IMR-90 (cell line): ENCODE results near the gene ALKAL2. TPM values are rescaled to one million over a fixed set of nuclear protein-coding genes. Genes with fewer than 3 reads are reported as not detected.

Experiments
- ATAC-seq: fragments of 200-7000 bp; cut with Tn5 transposase; 2 replicates; pipeline ENCODE4 v1.9.1; 2020; ENCODE audit warnings: low read depth, mild to moderate bottlenecking, moderate library complexity
- BruUV-seq: library from RNA; stranded (reverse); fragments of 400-500 nt; replicated peaks from 2 replicates; lab custom pipeline; 2021; lab: Mats Ljungman, UMichigan
- CTCF ChIA-PET: fragments of 300-600 bp; formaldehyde crosslinking; extraction: SDS; loops from one replicate; lab custom pipeline; 2021; ENCODE audit warnings: antibody characterized with exemption; lab: Yijun Ruan, JAX
- POLR2A ChIA-PET: fragments of 300-600 bp; sonication (Branson Sonifier 250); formaldehyde crosslinking; loops from one replicate; lab custom pipeline; 2022; ENCODE audit warnings: antibody characterized with exemption; ENCODE audit not compliant: unreplicated experiment; lab: Charles Lee
- DNase-seq: peaks from one replicate; pipeline ENCODE4 v3.0.0; 2013
- H2AFZ ChIP-seq: replicated peaks from 2 replicates; pipeline ENCODE3; 2013; ENCODE audit warnings: low read length, mild to moderate bottlenecking; ENCODE audit not compliant: poor library complexity
- H2AK5ac ChIP-seq: 2 replicates; pipeline ENCODE4 v1.6.1; 2013; ENCODE audit warnings: low read depth, low read length, inconsistent platforms
- H2AK9ac ChIP-seq: replicated peaks from 2 replicates; pipeline ENCODE3; 2013; ENCODE audit warnings: mild to moderate bottlenecking, low read depth, low read length, moderate library complexity; ENCODE audit not compliant: poor library complexity
- H2BK120ac ChIP-seq: 2 replicates; pipeline ENCODE4 v1.6.1; 2013; ENCODE audit warnings: low read depth, low read length, inconsistent platforms
- H2BK15ac ChIP-seq: 3 replicates; pipeline ENCODE4 v1.6.1; 2013; ENCODE audit warnings: low read depth, low read length, inconsistent platforms
- H2BK20ac ChIP-seq: 2 replicates; pipeline ENCODE4 v1.6.1; 2013; ENCODE audit warnings: low read depth, mild to moderate bottlenecking, inconsistent platforms, low read length, moderate library complexity
- H2BK5ac ChIP-seq: 2 replicates; pipeline ENCODE4 v1.6.1; 2013; ENCODE audit warnings: mild to moderate bottlenecking, low read depth, low read length, inconsistent platforms; ENCODE audit not compliant: poor library complexity, severe bottlenecking
- H3K14ac ChIP-seq: replicated peaks from 2 replicates; pipeline ENCODE4 v1.6.1; 2013; ENCODE audit warnings: low read depth, low read length, inconsistent platforms
- H3K18ac ChIP-seq: 2 replicates; pipeline ENCODE4 v1.6.1; 2013; ENCODE audit warnings: low read depth, low read length, control low read depth
- H3K23ac ChIP-seq: 2 replicates; pipeline ENCODE4 v1.6.1; 2013; ENCODE audit warnings: low read depth, low read length, inconsistent platforms
- H3K27ac ChIP-seq: 2 replicates; pipeline ENCODE4 v1.5.1; 2013; ENCODE audit warnings: mild to moderate bottlenecking, control low read depth, low read length; ENCODE audit not compliant: insufficient read depth
- H3K27me3 ChIP-seq: 2 replicates; pipeline ENCODE4 v1.6.1; 2013; ENCODE audit warnings: low read length; ENCODE audit not compliant: control insufficient read depth, insufficient read depth
- H3K36me3 ChIP-seq: 2 replicates; pipeline ENCODE4 v1.6.1; 2013; ENCODE audit warnings: low read length, mixed read lengths; ENCODE audit not compliant: control insufficient read depth, insufficient read depth
- H3K4ac ChIP-seq: 2 replicates; pipeline ENCODE4 v1.6.1; 2013; ENCODE audit warnings: low read depth, low read length, inconsistent platforms
- H3K4me1 ChIP-seq: 2 replicates; pipeline ENCODE4 v1.6.1; 2013; ENCODE audit warnings: low read length, mixed read lengths; ENCODE audit not compliant: control insufficient read depth, insufficient read depth
- H3K4me2 ChIP-seq: 2 replicates; pipeline ENCODE4 v1.6.1; 2013; ENCODE audit warnings: low read depth, mild to moderate bottlenecking, control low read depth, low read length, moderate library complexity
- H3K4me3 ChIP-seq: 2 replicates; pipeline ENCODE4 v1.5.1; 2013; ENCODE audit warnings: low read depth, mild to moderate bottlenecking, control low read depth, low read length, moderate library complexity; ENCODE audit not compliant: insufficient read depth
- H3K56ac ChIP-seq: 2 replicates; pipeline ENCODE4 v1.6.1; 2013; ENCODE audit warnings: low read length, inconsistent platforms; ENCODE audit not compliant: insufficient read depth; ENCODE audit errors: extremely low read depth
- H3K79me1 ChIP-seq, 2 experiments: 2 replicates each; pipeline ENCODE4 v1.6.1; 2013; ENCODE audit warnings: low read length in 2 of 2, inconsistent platforms in 1 of 2, low read depth in 1 of 2
- H3K9ac ChIP-seq: 2 replicates; pipeline ENCODE4 v1.6.1; 2013; ENCODE audit warnings: low read depth, low read length, control low read depth
- H3K9me1 ChIP-seq: 2 replicates; pipeline ENCODE4 v1.6.1; 2013; ENCODE audit warnings: low read length, inconsistent platforms; ENCODE audit not compliant: insufficient read depth
- H3K9me3 ChIP-seq: 2 replicates; pipeline ENCODE4 v1.6.1; 2013; ENCODE audit warnings: low read length; ENCODE audit not compliant: control insufficient read depth, insufficient read depth
- H4K20me1 ChIP-seq: 2 replicates; pipeline ENCODE4 v1.6.1; 2013; ENCODE audit warnings: low read length, inconsistent platforms; ENCODE audit not compliant: insufficient read depth
- H4K5ac ChIP-seq: 2 replicates; pipeline ENCODE4 v1.6.1; 2013; ENCODE audit warnings: mild to moderate bottlenecking, low read depth, low read length, control low read depth
- H4K8ac ChIP-seq, 2 experiments: 2 replicates each; pipeline ENCODE4 v1.6.1; 2013; ENCODE audit warnings: low read depth in 2 of 2, low read length in 2 of 2, control low read depth in 1 of 2, inconsistent platforms in 1 of 2
- H4K91ac ChIP-seq: 2 replicates; pipeline ENCODE4 v1.6.1; 2013; ENCODE audit warnings: low read depth, low read length, inconsistent platforms; ENCODE audit not compliant: insufficient read depth
- CEBPB ChIP-seq: IDR thresholded peaks from 2 replicates; pipeline ENCODE4 v1.6.1; 2012; ENCODE audit warnings: low read depth, low read length, improper control_type of control experiment
- CTCF ChIP-seq: conservative IDR thresholded peaks from 2 replicates; pipeline ENCODE4 v1.5.1; 2012; ENCODE audit warnings: mild to moderate bottlenecking, low read depth, low read length, improper control_type of control experiment
- ELK1 ChIP-seq: fragments of 150-350 bp; IDR thresholded peaks from 2 replicates; pipeline ENCODE4 v1.6.1; 2016; ENCODE audit warnings: low read depth, mild to moderate bottlenecking, low read length, moderate library complexity, borderline replicate concordance
- FOS ChIP-seq: fragments of 150-350 bp; IDR thresholded peaks from 2 replicates; pipeline ENCODE4 v1.6.1; 2016; ENCODE audit warnings: low read depth, low read length
- MAFK ChIP-seq: IDR thresholded peaks from 2 replicates; pipeline ENCODE4 v1.6.1; 2012; ENCODE audit warnings: low read depth, low read length, improper control_type of control experiment
- MAZ ChIP-seq: IDR thresholded peaks from 2 replicates; pipeline ENCODE4 v1.6.1; 2012; ENCODE audit warnings: low read depth, mild to moderate bottlenecking, low read length, improper control_type of control experiment, moderate library complexity, borderline replicate concordance
- NFE2L2 ChIP-seq: fragments of 150-350 bp; IDR thresholded peaks from 2 replicates; pipeline ENCODE4 v1.6.1; 2016; ENCODE audit warnings: low read depth, mild to moderate bottlenecking, low read length
- POLR2A ChIP-seq: IDR thresholded peaks from 2 replicates; pipeline ENCODE4 v1.6.1; 2012; ENCODE audit warnings: mild to moderate bottlenecking, low read depth, low read length
- RFX5 ChIP-seq: IDR thresholded peaks from 2 replicates; pipeline ENCODE4 v1.8.0; 2012; ENCODE audit warnings: low read depth, mild to moderate bottlenecking, low read length, moderate library complexity
- USF2 ChIP-seq: fragments of 150-350 bp; IDR thresholded peaks from 2 replicates; pipeline ENCODE4 v1.6.1; 2017; ENCODE audit warnings: mild to moderate bottlenecking, antibody characterized with exemption, low read length, low read depth
- WGBS, 2 experiments: methylation state at CpG; one replicate each; pipeline versions ENCODE4 v1.1.5 to v1.1.7; 2013; ENCODE audit warnings: missing lambda C conversion rate in 2 of 2; ENCODE audit not compliant: insufficient read length in 1 of 2; ENCODE audit errors: extremely low coverage in 2 of 2; 5-methylcytosine and 5-hydroxymethylcytosine counted together
- dilution Hi-C: fragments of 300-500 bp; cut with HindIII; formaldehyde crosslinking; loops from one replicate; pipeline ENCODE4 v1.14.3; 2018; ENCODE audit warnings: low sequenced_read_pairs; ENCODE audit not compliant: unreplicated experiment
- in situ Hi-C: fragments of 300-500 bp; cut with MboI; formaldehyde crosslinking; loops from 3 replicates; pipeline ENCODE4 v1.14.3; 2019; ENCODE audit warnings: low sequenced_read_pairs, inconsistent platforms, mixed read lengths
- intact Hi-C: fragments of 100-400 bp; cut with micrococcal nuclease; formaldehyde crosslinking; loops from 2 replicates; pipeline ENCODE4 v1.10.0; 2022
- polyA plus RNA-seq, 3 experiments: library from polyadenylated mRNA; depleted of rRNA; stranded (reverse); fragments of >200 nt; gene quantifications; 2 replicates each; pipeline ENCODE4 v1.2.3, GENCODE V29; 2012; ENCODE audit warnings: low replicate concordance in 1 of 3
- total RNA-seq: library from RNA; depleted of rRNA; stranded (reverse); fragments of >200 nt; gene quantifications from 2 replicates; pipeline ENCODE4 v1.2.3, GENCODE V29; 2012

ALKAL2 gene
- total and polyA plus RNA-seq, 2 of the 4 experiments (the other 2 are of a cell fraction) = not detected

GRCh38 chr2:287471-287885 lies 413 bp downstream of the ALKAL2 start:
- H3K4me3 ChIP-seq = peak overlapping the region; percentile 2; the same call in 1 of the 2 replicates
- DNase-seq (peak; percentile 29), ATAC-seq (peak; percentile 27)
- in situ Hi-C loops (no loop called here), dilution Hi-C loops (no loop called here), intact Hi-C loops (no loop called here)
- no peaks in the 10 kb centered on the region; the same call in 1 of the 2 replicates for H3K36me3 ChIP-seq
- no peaks in the 10 kb centered on the region for H3K79me1 ChIP-seq
- no peak overlapping the region for H2BK5ac ChIP-seq
- 4% methylated on average over 21 of the region's 46 CpGs; no CpG with 5 or more reads in 1 of the 2 experiments for WGBS, 2 experiments
- no peak for TF ChIP-seq RFX5
- no peak for TF ChIP-seq MAZ
- TF ChIP-seq USF2 = no peak
- no peak for TF ChIP-seq MAFK
- TF ChIP-seq CTCF = no peak
- TF ChIP-seq ELK1 = no peak
- TF ChIP-seq FOS = no peak
- TF ChIP-seq CEBPB = no peak
- TF ChIP-seq POLR2A = no peak
- TF ChIP-seq NFE2L2 = no peak
- peaks cover 24% of the 10 kb centered on the region for H3K27me3 ChIP-seq
- H2BK15ac ChIP-seq = no peak overlapping the region
- no peak overlapping the region for H2AK9ac ChIP-seq
- no peak overlapping the region for H3K56ac ChIP-seq
- POLR2A ChIA-PET = no interaction called here
- peaks cover 11% of the 10 kb centered on the region for H3K4me1 ChIP-seq
- no peak overlapping the region for H2AFZ ChIP-seq
- no peak overlapping the region; the same call in 1 of the 2 replicates for H3K4me2 ChIP-seq
- no peak overlapping the region for H2BK20ac ChIP-seq
- H4K91ac ChIP-seq = no peak overlapping the region
- no peak overlapping the region for H3K18ac ChIP-seq
- CTCF ChIA-PET = interaction anchor here (0.6 kb wide), 1 partner anchor 13 kb away, joined by 3 read pairs; no protein-coding TSS in a partner anchor
- H4K5ac ChIP-seq = no peak overlapping the region
- H2BK120ac ChIP-seq = no peak overlapping the region
- no peak overlapping the region for H2AK5ac ChIP-seq
- no peak overlapping the region for H4K8ac ChIP-seq
- no peak overlapping the region for H3K14ac ChIP-seq
- H3K9me1 ChIP-seq = 0 out of 2 replicates have a peak, but pooled peaks cover 9% of the 10 kb centered on the region
- H3K9me3 ChIP-seq = no peaks in the 10 kb centered on the region
- no peak overlapping the region for H3K23ac ChIP-seq
- H3K9ac ChIP-seq = no peak overlapping the region
- no peaks in the 10 kb centered on the region for H4K20me1 ChIP-seq
- no peak overlapping the region for H3K27ac ChIP-seq
- no peak overlapping the region for H3K4ac ChIP-seq
- BruUV-seq = no TSS peak
